OCI-LY7 (cell line): ENCODE measurements around the gene HEXA.

Experiments used
- CTCF ChIP-seq: fragments of 200-600 bp; sonication (generic); conservative IDR thresholded peaks from 2 replicates; pipeline ENCODE4 v1.5.1; 2014; ENCODE audit warnings: mild to moderate bottlenecking, antibody characterized with exemption, low read length, moderate library complexity, mixed read lengths
- EZH2phosphoT487 ChIP-seq: fragments of 200-600 bp; sonication (generic); IDR thresholded peaks from 2 replicates; pipeline ENCODE4 v1.6.1; 2018; ENCODE audit warnings: low read depth, borderline replicate concordance, mild to moderate bottlenecking, mixed run types, antibody characterized with exemption, low read length, moderate library complexity, mixed read lengths

DNA sequence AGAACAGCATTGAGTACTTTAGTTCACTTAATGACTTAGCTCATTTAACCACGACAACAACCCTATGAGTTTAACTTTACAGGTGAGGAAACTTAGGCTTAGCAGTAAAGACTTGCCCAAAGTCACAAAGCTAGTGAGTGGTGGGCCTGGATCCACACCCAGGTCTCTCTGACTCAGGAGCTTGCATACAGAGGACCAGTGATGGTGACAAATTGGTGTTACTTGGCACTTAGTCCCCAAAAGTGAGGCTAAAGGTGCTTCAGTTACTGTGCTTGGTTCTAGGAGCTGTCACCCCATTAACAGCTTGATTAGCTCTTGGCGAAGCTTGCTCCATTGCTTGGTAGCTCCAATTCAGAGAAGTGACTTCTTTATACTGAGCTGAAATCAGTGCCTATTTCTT is 61.9 kb downstream of the HEXA start:
- TF ChIP-seq CTCF (no peak), EZH2phosphoT487 (no peak)
